H1 (cell line): Measurements from ENCODE around the gene CNIH3. TPM values are rescaled to one million over a fixed set of nuclear protein-coding genes. Genes with fewer than 3 reads are reported as not detected.

ENCODE experiments used
- CTCF ChIA-PET: fragments of 300-600 bp; sonication (Branson Sonifier 250); formaldehyde crosslinking; loops from one replicate; lab custom pipeline; 2021; ENCODE audit not compliant: partially characterized antibody; lab: Charles Lee
- POLR2A ChIA-PET: fragments of 300-600 bp; sonication (Branson Sonifier 250); formaldehyde crosslinking; loops from one replicate; lab custom pipeline; 2021; ENCODE audit warnings: inconsistent platforms; ENCODE audit not compliant: partially characterized antibody; lab: Charles Lee
- DNase-seq, 2 experiments: peaks; one replicate each; pipeline versions ENCODE4 v3.0.0 to v3.0.0-alpha.2; 2010 to 2022; ENCODE audit warnings: low spot score in 2 of 2, low read depth in 1 of 2, mixed read lengths in 1 of 2
- FAIRE-seq: peaks from 2 replicates; lab custom pipeline; 2011; peaks lifted over from hg19 to GRCh38; lab: Jason Lieb, UNC
- H2AFZ ChIP-seq: 2 replicates; pipeline ENCODE4 v1.8.1; 2012; ENCODE audit warnings: low read length, inconsistent platforms
- H2AK5ac ChIP-seq: 2 replicates; pipeline ENCODE4 v1.6.1; 2013; ENCODE audit warnings: low read depth, low read length
- H2BK120ac ChIP-seq: replicated peaks from 2 replicates; pipeline ENCODE3; 2013; ENCODE audit warnings: low read depth, low read length, inconsistent platforms
- H2BK12ac ChIP-seq: 2 replicates; pipeline ENCODE4 v1.6.1; 2013; ENCODE audit warnings: low read depth, low read length
- H2BK15ac ChIP-seq: 2 replicates; pipeline ENCODE4 v1.6.1; 2013; ENCODE audit warnings: low read length
- H2BK20ac ChIP-seq: 2 replicates; pipeline ENCODE4 v1.6.1; 2013; ENCODE audit warnings: low read length
- H2BK5ac ChIP-seq: 2 replicates; pipeline ENCODE4 v1.6.1; 2013; ENCODE audit warnings: low read depth, low read length
- H3K14ac ChIP-seq: 2 replicates; pipeline ENCODE4 v1.6.1; 2013; ENCODE audit warnings: inconsistent platforms; ENCODE audit not compliant: insufficient read length
- H3K18ac ChIP-seq: 2 replicates; pipeline ENCODE4 v1.6.1; 2013; ENCODE audit warnings: low read length; ENCODE audit errors: extremely low read depth
- H3K23ac ChIP-seq: 2 replicates; pipeline ENCODE4 v1.6.1; 2013; ENCODE audit warnings: inconsistent platforms; ENCODE audit not compliant: insufficient read length
- H3K23me2 ChIP-seq: 2 replicates; pipeline ENCODE4 v1.6.1; 2013; ENCODE audit warnings: low read depth, low read length
- H3K27ac ChIP-seq: 2 replicates; pipeline ENCODE4 v1.6.1; 2011; ENCODE audit warnings: low read depth, low read length, inconsistent platforms
- H3K27me3 ChIP-seq, 4 experiments: replicated peaks in 1 of 4; 1 replicate in 1 of 4; 2 replicates in 3 of 4; pipeline versions ENCODE4 v1.6.1 to v1.8.1; 2011 to 2013; ENCODE audit warnings: low read length in 3 of 4, mild to moderate bottlenecking in 3 of 4, inconsistent platforms in 2 of 4, mixed read lengths in 2 of 4, moderate library complexity in 1 of 4; ENCODE audit not compliant: control insufficient read depth in 3 of 4, insufficient read depth in 3 of 4; ENCODE audit errors: extremely low read depth in 1 of 4
- H3K36me3 ChIP-seq, 4 experiments: 2 replicates each; pipeline versions ENCODE4 v1.6.1 to v1.8.1; 2011 to 2013; ENCODE audit warnings: mild to moderate bottlenecking in 4 of 4, low read length in 3 of 4, moderate library complexity in 2 of 4, control low read depth in 1 of 4, inconsistent platforms in 1 of 4; ENCODE audit not compliant: insufficient read depth in 4 of 4, control insufficient read depth in 2 of 4
- H3K4ac ChIP-seq: replicated peaks from 2 replicates; pipeline ENCODE3; 2013; ENCODE audit warnings: low read length, low read depth, mixed read lengths, inconsistent platforms; ENCODE audit not compliant: insufficient read length
- H3K4me1 ChIP-seq, 4 experiments: replicated peaks in 1 of 4; 1 replicate in 1 of 4; 2 replicates in 3 of 4; pipeline versions ENCODE4 v1.6.1 to v1.8.1; 2011 to 2013; ENCODE audit warnings: low read length in 3 of 4, inconsistent platforms in 2 of 4, mixed read lengths in 1 of 4; ENCODE audit not compliant: insufficient read depth in 4 of 4, control insufficient read depth in 3 of 4
- H3K4me2 ChIP-seq, 2 experiments: 2 replicates each; pipeline versions ENCODE4 v1.6.1 to v1.8.1; 2011 to 2013; ENCODE audit warnings: low read depth in 2 of 2, low read length in 2 of 2, control low read depth in 1 of 2, inconsistent platforms in 1 of 2, mild to moderate bottlenecking in 1 of 2; ENCODE audit not compliant: insufficient read depth in 1 of 2
- H3K4me3 ChIP-seq, 4 experiments: fragments of 200-600, 300-600 bp in 1 of 4; sonication (generic), shearing (Covaris generic), sonication (Bioruptor Twin) in 1 of 4; 2 replicates each; pipeline versions ENCODE4 v1.5.1 to v1.8.1; 2011 to 2016; ENCODE audit warnings: low read length in 4 of 4, low read depth in 3 of 4, control low read depth in 2 of 4, inconsistent platforms in 2 of 4, mild to moderate bottlenecking in 2 of 4, mixed read lengths in 1 of 4, moderate library complexity in 1 of 4; ENCODE audit not compliant: insufficient read depth in 2 of 4; ENCODE audit errors: extremely low read depth in 1 of 4
- H3K56ac ChIP-seq: replicated peaks from 2 replicates; pipeline ENCODE3; 2013; ENCODE audit warnings: low read depth, mild to moderate bottlenecking, mixed read lengths, low read length, inconsistent platforms; ENCODE audit not compliant: insufficient read length
- H3K79me1 ChIP-seq: 2 replicates; pipeline ENCODE4 v1.6.1; 2013; ENCODE audit warnings: low read depth, low read length, control low read depth
- H3K79me2 ChIP-seq, 2 experiments: 2 replicates each; pipeline versions ENCODE4 v1.6.1 to v1.8.1; 2012 to 2013; ENCODE audit warnings: low read length in 2 of 2, mild to moderate bottlenecking in 2 of 2, inconsistent platforms in 1 of 2; ENCODE audit not compliant: insufficient read depth in 2 of 2, control insufficient read depth in 1 of 2
- H3K9ac ChIP-seq, 4 experiments: replicated peaks in 1 of 4; 1 replicate in 1 of 4; 2 replicates in 3 of 4; pipeline versions ENCODE4 v1.6.1 to v1.8.1; 2011 to 2013; ENCODE audit warnings: low read depth in 3 of 4, low read length in 3 of 4, control low read depth in 2 of 4, mild to moderate bottlenecking in 2 of 4, moderate library complexity in 2 of 4, inconsistent platforms in 1 of 4; ENCODE audit errors: extremely low read depth in 1 of 4
- H3K9me3 ChIP-seq, 2 experiments: 2 replicates each; pipeline versions ENCODE4 v1.6.1 to v1.8.1; 2012 to 2013; ENCODE audit warnings: mild to moderate bottlenecking in 2 of 2, moderate library complexity in 2 of 2, control low read depth in 1 of 2, inconsistent platforms in 1 of 2, low read depth in 1 of 2, low read length in 1 of 2, mixed read lengths in 1 of 2; ENCODE audit not compliant: insufficient read depth in 2 of 2
- H4K20me1 ChIP-seq, 2 experiments: replicated peaks in 1 of 2; 2 replicates each; pipeline versions ENCODE3 to v1.8.1; 2011 to 2013; ENCODE audit warnings: inconsistent platforms in 2 of 2, low read length in 2 of 2, mild to moderate bottlenecking in 1 of 2; ENCODE audit not compliant: insufficient read depth in 2 of 2, control insufficient read depth in 1 of 2
- H4K5ac ChIP-seq: 2 replicates; pipeline ENCODE4 v1.6.1; 2013; ENCODE audit warnings: low read length, low read depth, mixed read lengths, inconsistent platforms; ENCODE audit not compliant: insufficient read length
- H4K8ac ChIP-seq: 2 replicates; pipeline ENCODE4 v1.8.0; 2013; ENCODE audit warnings: mild to moderate bottlenecking, moderate library complexity, low read length, inconsistent platforms; ENCODE audit not compliant: insufficient read depth; ENCODE audit errors: extremely low read depth
- H4K91ac ChIP-seq: replicated peaks from 2 replicates; pipeline ENCODE3; 2013; ENCODE audit warnings: low read length, mixed read lengths, inconsistent platforms; ENCODE audit not compliant: insufficient read length
- CREB1 ChIP-seq: IDR thresholded peaks from 2 replicates; pipeline ENCODE4 v1.6.1; 2012; ENCODE audit warnings: inconsistent platforms
- JUND ChIP-seq: IDR thresholded peaks from 2 replicates; pipeline ENCODE4 v1.6.1; 2011; ENCODE audit warnings: mild to moderate bottlenecking, improper control_type of control experiment, low read length
- KDM4A ChIP-seq: IDR thresholded peaks from one replicate; pipeline ENCODE4 v1.7.1; 2012; ENCODE audit warnings: low read depth, mild to moderate bottlenecking, moderate library complexity, low read length, inconsistent platforms; ENCODE audit not compliant: severe bottlenecking
- NRF1 ChIP-seq: IDR thresholded peaks from 2 replicates; pipeline ENCODE4 v1.6.1; 2011; ENCODE audit warnings: mild to moderate bottlenecking, low read depth, low read length, improper control_type of control experiment
- WGBS, 2 experiments: shearing (Covaris generic) in 1 of 2; methylation state at CpG; one replicate each; pipeline versions ENCODE4 v1.1.6 to v1.1.7; 2013 to 2015; ENCODE audit warnings: low lambda C conversion rate in 2 of 2, mixed read lengths in 2 of 2, inconsistent platforms in 1 of 2, low coverage in 1 of 2, missing lambda C conversion rate in 1 of 2; ENCODE audit not compliant: insufficient replicate concordance in 2 of 2, insufficient coverage in 1 of 2, insufficient read length in 1 of 2; ENCODE audit errors: extremely low coverage in 1 of 2, missing lambda C conversion rate in 1 of 2; 5-methylcytosine and 5-hydroxymethylcytosine counted together
- polyA plus RNA-seq, 7 experiments: library from polyadenylated mRNA; depleted of rRNA in 3 of 7; stranded (reverse) in 5 of 7; unstranded in 2 of 7; fragments of >200 nt in 5 of 7; fragments of 200-250 nt in 2 of 7; gene quantifications; 1 replicate in 5 of 7; 2 replicates in 1 of 7; 4 replicates in 1 of 7; pipeline versions ENCODE4 v1.2.1 to v1.2.3, GENCODE V29; 2011 to 2013; ENCODE audit warnings: missing spikeins in 2 of 7, mixed read lengths in 2 of 7
- total RNA-seq: library from RNA; stranded (reverse); fragmentation: NEBNext Ultra II Directional; extraction: Animal tissue kit (Norgen Biotek cat#: 25700); gene quantifications from 2 replicates; pipeline ENCODE4 v1.2.1, GENCODE V29; 2021

Gene CNIH3
- total and polyA plus RNA-seq, 2 of the 8 experiments (the other 6 are each of a cell fraction or from before 2014, with no cell fraction given), result 3.7 to 5.6 TPM

GRCh38 chr1:224651188-224651587 lies 35.1 kb downstream of the CNIH3 start:
- Histone ChIP-seq H3K36me3 (no peaks in the 10 kb centered on the region), H3K4me2 (no peak overlapping the region), H4K91ac (no peak overlapping the region), H3K4ac (no peak overlapping the region), H3K4me3 (no peak overlapping the region), H3K9ac (no peak overlapping the region), H4K20me1 (no peaks in the 10 kb centered on the region), H2BK12ac (no peak overlapping the region), H3K27me3 (no peaks in the 10 kb centered on the region), H2BK20ac (no peak overlapping the region), H2BK15ac (no peak overlapping the region), H3K79me2 (no peaks in the 10 kb centered on the region), H2BK120ac (no peak overlapping the region), H3K9me3 (no peaks in the 10 kb centered on the region), H3K79me1 (no peaks in the 10 kb centered on the region), H4K5ac (no peak overlapping the region), H2BK5ac (no peak overlapping the region), H3K4me1 (peaks cover 0 to 4% (median 0%) of the 10 kb centered on the region in 4 experiments; a peak in 2 of 7 replicates), H3K27ac (no peak overlapping the region), H3K56ac (no peak overlapping the region), H4K8ac (no peak overlapping the region), H3K18ac (no peak overlapping the region), H2AK5ac (no peak overlapping the region), H3K23me2 (no peaks in the 10 kb centered on the region), H2AFZ (no peak overlapping the region), H3K23ac (no peak overlapping the region), H3K14ac (no peak overlapping the region)
- FAIRE-seq, result no peak
- no peak for TF ChIP-seq KDM4A
- no peak for TF ChIP-seq NRF1
- no peak for TF ChIP-seq JUND
- TF ChIP-seq CREB1, result no peak
- 96% methylated on average over 7 of the region's 7 CpGs; no CpG with 5 or more reads in 1 of the 2 experiments for WGBS, 2 experiments
- CTCF ChIA-PET, result interaction anchor here (0.9 to 2.6 kb wide), 4 partner anchors 10 to 272 kb away, joined by 3 to 10 read pairs (median 4); no protein-coding TSS in a partner anchor
- POLR2A ChIA-PET, result no interaction called here
- DNase-seq, result no peak
